Liver (tissue), 3 donors: Measurements from ENCODE around the gene USO1.

Experiments used
- FOXA2 ChIP-seq: IDR thresholded peaks from 2 replicates; pipeline ENCODE4 v1.6.1; 2016; ENCODE audit warnings: antibody characterized with exemption
- GABPA ChIP-seq, 2 donors: IDR thresholded peaks in 1 of 2; conservative IDR thresholded peaks in 1 of 2; 2 replicates each; pipeline ENCODE4 v1.6.1; 2016; ENCODE audit warnings: antibody characterized with exemption in 2 of 2, mild to moderate bottlenecking in 1 of 2, moderate library complexity in 1 of 2
- JUND ChIP-seq, 2 donors: IDR thresholded peaks; 2 replicates each; pipeline ENCODE4 v1.6.1; 2016; ENCODE audit warnings: antibody characterized with exemption in 2 of 2
- RAD21 ChIP-seq, 2 donors: IDR thresholded peaks; 2 replicates each; pipeline ENCODE4 v1.6.1; 2016; ENCODE audit warnings: antibody characterized with exemption in 2 of 2, mild to moderate bottlenecking in 2 of 2
- SP1 ChIP-seq: IDR thresholded peaks from 2 replicates; pipeline ENCODE4 v1.6.1; 2018; ENCODE audit warnings: antibody characterized with exemption, mild to moderate bottlenecking
- TAF1 ChIP-seq: conservative IDR thresholded peaks from 2 replicates; pipeline ENCODE4 v1.6.1; 2016; ENCODE audit warnings: antibody characterized with exemption, mild to moderate bottlenecking
- YY1 ChIP-seq: IDR thresholded peaks from 2 replicates; pipeline ENCODE4 v1.6.1; 2016; ENCODE audit warnings: antibody characterized with exemption, mild to moderate bottlenecking
- TF ChIP-seq, protein P1 (sequence below): fragments of 150-350 bp; IDR thresholded peaks from 2 replicates; pipeline ENCODE4 v1.5.1; 2017; ENCODE audit warnings: improper control_type of control experiment, low read depth, low read length; ENCODE audit not compliant: missing input control
- TF ChIP-seq, protein P2 (sequence below): IDR thresholded peaks from 2 replicates; pipeline ENCODE4 v1.6.1; 2016; ENCODE audit warnings: antibody characterized with exemption
- TF ChIP-seq, protein P3 (sequence below): IDR thresholded peaks from 2 replicates; pipeline ENCODE4 v1.6.1; 2016; ENCODE audit warnings: antibody characterized with exemption, mild to moderate bottlenecking
- TF ChIP-seq, protein P4 (sequence below): IDR thresholded peaks from 2 replicates; pipeline ENCODE4 v1.6.1; 2016; ENCODE audit warnings: antibody characterized with exemption
- TF ChIP-seq, protein P5 (sequence below): IDR thresholded peaks from 2 replicates; pipeline ENCODE4 v1.6.1; 2016; ENCODE audit warnings: antibody characterized with exemption
- donor health status: healthy.
- donor health status: healthy.

DNA sequence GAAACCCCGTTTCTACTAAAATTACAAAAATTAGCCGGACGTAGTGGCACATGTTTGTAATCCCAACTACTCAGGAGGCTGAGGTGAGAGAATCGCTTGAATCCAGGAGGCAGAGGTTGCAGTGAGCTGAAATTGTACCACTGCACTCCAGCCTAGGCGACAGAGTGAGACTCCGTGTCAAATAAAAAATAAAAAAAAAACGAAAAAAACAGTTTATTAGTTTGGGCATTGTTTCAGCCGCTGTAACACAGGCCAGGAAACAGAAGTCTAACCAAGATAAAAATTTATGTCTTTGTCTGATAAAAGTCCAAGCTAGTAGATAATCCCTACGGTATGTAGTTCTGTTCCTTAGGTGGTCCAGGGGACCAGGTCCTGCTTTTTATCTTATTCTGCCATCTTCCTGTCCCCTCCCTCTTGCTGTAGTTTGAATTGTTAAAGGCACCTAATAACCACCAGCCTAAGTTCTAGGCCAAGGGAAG is 21.4 kb downstream of the USO1 start:
- TF ChIP-seq, protein P1, sequence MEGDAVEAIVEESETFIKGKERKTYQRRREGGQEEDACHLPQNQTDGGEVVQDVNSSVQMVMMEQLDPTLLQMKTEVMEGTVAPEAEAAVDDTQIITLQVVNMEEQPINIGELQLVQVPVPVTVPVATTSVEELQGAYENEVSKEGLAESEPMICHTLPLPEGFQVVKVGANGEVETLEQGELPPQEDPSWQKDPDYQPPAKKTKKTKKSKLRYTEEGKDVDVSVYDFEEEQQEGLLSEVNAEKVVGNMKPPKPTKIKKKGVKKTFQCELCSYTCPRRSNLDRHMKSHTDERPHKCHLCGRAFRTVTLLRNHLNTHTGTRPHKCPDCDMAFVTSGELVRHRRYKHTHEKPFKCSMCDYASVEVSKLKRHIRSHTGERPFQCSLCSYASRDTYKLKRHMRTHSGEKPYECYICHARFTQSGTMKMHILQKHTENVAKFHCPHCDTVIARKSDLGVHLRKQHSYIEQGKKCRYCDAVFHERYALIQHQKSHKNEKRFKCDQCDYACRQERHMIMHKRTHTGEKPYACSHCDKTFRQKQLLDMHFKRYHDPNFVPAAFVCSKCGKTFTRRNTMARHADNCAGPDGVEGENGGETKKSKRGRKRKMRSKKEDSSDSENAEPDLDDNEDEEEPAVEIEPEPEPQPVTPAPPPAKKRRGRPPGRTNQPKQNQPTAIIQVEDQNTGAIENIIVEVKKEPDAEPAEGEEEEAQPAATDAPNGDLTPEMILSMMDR, result no peak
- TF ChIP-seq, protein P2, sequence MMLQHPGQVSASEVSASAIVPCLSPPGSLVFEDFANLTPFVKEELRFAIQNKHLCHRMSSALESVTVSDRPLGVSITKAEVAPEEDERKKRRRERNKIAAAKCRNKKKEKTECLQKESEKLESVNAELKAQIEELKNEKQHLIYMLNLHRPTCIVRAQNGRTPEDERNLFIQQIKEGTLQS, result no peak
- TF ChIP-seq, protein P3, sequence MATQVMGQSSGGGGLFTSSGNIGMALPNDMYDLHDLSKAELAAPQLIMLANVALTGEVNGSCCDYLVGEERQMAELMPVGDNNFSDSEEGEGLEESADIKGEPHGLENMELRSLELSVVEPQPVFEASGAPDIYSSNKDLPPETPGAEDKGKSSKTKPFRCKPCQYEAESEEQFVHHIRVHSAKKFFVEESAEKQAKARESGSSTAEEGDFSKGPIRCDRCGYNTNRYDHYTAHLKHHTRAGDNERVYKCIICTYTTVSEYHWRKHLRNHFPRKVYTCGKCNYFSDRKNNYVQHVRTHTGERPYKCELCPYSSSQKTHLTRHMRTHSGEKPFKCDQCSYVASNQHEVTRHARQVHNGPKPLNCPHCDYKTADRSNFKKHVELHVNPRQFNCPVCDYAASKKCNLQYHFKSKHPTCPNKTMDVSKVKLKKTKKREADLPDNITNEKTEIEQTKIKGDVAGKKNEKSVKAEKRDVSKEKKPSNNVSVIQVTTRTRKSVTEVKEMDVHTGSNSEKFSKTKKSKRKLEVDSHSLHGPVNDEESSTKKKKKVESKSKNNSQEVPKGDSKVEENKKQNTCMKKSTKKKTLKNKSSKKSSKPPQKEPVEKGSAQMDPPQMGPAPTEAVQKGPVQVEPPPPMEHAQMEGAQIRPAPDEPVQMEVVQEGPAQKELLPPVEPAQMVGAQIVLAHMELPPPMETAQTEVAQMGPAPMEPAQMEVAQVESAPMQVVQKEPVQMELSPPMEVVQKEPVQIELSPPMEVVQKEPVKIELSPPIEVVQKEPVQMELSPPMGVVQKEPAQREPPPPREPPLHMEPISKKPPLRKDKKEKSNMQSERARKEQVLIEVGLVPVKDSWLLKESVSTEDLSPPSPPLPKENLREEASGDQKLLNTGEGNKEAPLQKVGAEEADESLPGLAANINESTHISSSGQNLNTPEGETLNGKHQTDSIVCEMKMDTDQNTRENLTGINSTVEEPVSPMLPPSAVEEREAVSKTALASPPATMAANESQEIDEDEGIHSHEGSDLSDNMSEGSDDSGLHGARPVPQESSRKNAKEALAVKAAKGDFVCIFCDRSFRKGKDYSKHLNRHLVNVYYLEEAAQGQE, result no peak
- no peak for TF ChIP-seq SP1
- no peak for TF ChIP-seq YY1
- TF ChIP-seq, protein P4, sequence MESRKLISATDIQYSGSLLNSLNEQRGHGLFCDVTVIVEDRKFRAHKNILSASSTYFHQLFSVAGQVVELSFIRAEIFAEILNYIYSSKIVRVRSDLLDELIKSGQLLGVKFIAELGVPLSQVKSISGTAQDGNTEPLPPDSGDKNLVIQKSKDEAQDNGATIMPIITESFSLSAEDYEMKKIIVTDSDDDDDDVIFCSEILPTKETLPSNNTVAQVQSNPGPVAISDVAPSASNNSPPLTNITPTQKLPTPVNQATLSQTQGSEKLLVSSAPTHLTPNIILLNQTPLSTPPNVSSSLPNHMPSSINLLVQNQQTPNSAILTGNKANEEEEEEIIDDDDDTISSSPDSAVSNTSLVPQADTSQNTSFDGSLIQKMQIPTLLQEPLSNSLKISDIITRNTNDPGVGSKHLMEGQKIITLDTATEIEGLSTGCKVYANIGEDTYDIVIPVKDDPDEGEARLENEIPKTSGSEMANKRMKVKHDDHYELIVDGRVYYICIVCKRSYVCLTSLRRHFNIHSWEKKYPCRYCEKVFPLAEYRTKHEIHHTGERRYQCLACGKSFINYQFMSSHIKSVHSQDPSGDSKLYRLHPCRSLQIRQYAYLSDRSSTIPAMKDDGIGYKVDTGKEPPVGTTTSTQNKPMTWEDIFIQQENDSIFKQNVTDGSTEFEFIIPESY, result no peak
- TF ChIP-seq JUND (IDR thresholded peaks at IDR 0.05), result no peak
- no peak for TF ChIP-seq TAF1
- TF ChIP-seq RAD21 (IDR thresholded peaks at IDR 0.05), result no peak
- no peak for TF ChIP-seq GABPA (IDR thresholded peaks at IDR 0.05 in 1 of 2, conservative IDR thresholded peaks at IDR 0.05 in 1 of 2)
- no peak for TF ChIP-seq FOXA2
- TF ChIP-seq, protein P5, sequence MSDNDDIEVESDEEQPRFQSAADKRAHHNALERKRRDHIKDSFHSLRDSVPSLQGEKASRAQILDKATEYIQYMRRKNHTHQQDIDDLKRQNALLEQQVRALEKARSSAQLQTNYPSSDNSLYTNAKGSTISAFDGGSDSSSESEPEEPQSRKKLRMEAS, result no peak
